GM21786 (cell line): ENCODE data around the gene CFAP52.
"Not testable (repeated sequence)": the region's sequence is repeated elsewhere in the genome, so short reads cannot be mapped to it uniquely, and the experiment has no call there.

Source experiments
- ATAC-seq: cut with Tn5 transposase; IDR thresholded peaks from one replicate; pipeline ENCODE4 v1.9.1; 2021; ENCODE audit not compliant: unreplicated experiment

Gene CFAP52

DNA sequence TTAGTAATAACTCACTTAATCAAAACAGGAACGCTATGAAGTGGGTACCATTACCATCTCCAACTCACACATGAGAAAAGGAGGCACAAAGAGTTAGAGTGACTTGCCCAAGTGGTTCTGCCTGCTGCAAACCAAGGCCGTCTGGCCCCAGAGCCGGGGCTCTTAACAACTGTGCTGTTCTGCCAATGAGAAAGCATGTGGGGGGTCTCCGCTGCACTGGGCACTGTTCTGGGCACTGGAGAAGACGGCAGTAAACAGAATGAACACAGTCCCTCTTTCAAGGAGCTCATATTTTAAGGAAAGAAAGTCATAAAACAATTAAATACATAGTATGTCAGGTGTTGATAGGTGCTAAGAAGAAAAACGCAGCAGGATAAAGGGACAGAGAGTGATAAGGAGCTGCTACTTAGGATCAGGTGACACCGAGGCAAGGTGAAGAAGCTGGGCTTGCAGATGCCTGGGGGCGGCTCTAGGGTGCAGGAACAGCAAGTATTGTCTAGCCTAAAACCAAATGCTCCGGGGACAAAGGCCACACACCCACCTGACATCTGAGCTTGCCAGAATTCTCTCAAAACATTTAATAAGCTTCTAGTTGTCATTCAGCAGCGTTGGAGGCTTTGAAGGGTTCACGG is 7.4 kb upstream of the CFAP52 start:
- ATAC-seq = no peak

- no peak for ATAC-seq
Observed at GRCh38 chr17:9571201-9571600, 5.2 kb upstream of the CFAP52 start.

DNA sequence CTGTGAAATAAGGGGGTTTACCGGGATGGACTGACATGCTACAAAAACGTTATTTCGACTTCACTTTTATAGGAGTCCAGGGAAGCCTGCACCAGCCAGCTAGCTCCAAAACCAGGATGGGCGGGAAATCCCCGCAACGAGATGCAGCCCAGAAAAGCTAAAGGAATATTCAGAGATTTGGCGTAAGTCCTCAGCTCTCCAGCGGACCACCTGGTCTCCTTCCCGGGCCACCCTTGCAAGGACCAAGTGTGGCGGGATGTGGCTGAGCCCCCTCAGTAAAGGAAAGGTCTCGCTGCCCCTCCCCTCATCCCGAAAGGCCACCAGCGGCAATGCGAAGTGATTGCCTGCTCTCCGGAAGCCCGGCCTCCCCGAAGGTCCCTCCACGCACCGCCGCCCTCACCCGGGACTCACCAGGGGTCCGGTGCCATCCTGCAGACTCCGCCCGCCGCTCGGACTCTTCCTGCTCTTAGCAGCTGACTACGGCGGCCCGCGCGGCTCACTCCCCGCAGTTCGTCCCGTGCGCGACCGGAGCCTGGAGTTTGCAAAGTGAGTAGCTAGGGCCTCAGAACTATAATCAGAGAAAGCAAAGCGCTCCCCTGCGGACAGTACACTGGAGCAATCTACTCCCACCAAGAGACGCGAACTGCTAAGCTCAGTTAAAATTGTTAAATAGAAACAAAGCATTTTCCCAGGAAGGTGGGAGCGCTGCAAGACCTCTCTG is 901 bp upstream of the CFAP52 start, which contains the start of gene STX8:
Gene STX8, minus strand, starts transcription at position 440 of the 721 bp plus-strand sequence. Its CDS starts 12 bp downstream, at position 428.
- ATAC-seq = peak; percentile 77

DNA sequence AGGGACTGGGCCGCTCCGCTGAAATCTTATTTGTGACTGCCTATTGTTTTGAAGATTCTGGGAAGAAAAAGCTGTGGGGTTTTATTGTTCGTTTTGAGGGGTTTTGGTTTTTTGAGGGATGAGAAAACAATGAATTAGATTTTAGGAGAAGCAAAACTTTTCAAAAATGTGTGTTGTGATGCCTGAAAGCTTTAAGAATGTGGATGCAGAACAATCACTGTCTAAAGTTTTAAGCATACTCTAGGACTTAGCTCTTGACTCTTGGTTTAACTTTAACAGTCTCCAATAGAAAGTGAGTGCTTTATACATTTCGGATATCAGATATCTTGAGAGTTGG is 899 bp downstream of the CFAP52 start:
- ATAC-seq = no peak

- ATAC-seq = no peak
Observed at GRCh38 chr17:9587969-9588656, 11.7 kb downstream of the CFAP52 start.

DNA sequence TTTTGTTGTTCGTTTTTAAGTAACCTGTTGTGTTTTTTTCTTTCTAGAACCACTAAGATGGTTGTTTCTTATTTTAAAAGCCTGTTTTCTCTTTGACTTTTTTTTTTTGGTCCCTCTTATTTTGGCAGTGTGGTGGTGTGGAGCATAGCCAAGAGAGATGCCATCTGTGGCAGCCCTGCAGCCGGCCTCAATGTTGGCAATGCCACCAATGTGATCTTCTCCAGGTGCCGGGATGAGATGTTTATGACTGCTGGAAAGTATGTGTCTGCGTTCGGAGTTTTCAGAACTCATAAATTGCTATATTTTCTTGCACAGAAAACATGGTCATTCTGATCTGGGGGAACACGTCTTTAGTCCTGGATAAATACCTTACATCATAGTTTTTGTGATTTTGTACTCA is 17.6 kb downstream of the CFAP52 start:
- ATAC-seq = no peak

GRCh38 chr17:9597638-9598037 is 21.2 kb downstream of the CFAP52 start:
- ATAC-seq = not testable (repeated sequence)

GRCh38 chr17:9598661-9599060 is 22.2 kb downstream of the CFAP52 start:
- no peak for ATAC-seq

- ATAC-seq = not testable (repeated sequence)
Observed at GRCh38 chr17:9604583-9604982, 28.1 kb downstream of the CFAP52 start.

- ATAC-seq = no peak
Observed at GRCh38 chr17:9606453-9606852, 30.0 kb downstream of the CFAP52 start.

DNA sequence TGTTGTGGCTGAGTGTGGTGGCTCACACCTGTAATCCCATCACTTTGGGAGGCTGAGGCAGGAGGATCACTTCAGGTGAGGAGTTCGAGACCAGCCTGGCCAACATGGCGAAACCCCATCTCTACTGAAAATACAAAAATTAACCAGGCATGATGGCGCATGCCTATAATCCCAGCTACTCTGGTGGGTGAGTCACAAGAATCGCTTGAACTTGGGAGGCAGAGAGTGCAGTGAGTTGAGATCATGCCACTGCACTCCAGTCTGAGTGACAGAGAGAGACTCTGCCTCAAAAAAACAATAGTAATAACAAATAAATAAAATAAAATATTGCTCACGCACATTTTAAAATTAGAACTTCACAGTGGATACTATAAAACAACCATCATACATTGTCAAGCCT is 30.6 kb downstream of the CFAP52 start:
- not testable (repeated sequence) for ATAC-seq

GRCh38 chr17:9611557-9611956 is 35.1 kb downstream of the CFAP52 start:
- no peak for ATAC-seq

DNA sequence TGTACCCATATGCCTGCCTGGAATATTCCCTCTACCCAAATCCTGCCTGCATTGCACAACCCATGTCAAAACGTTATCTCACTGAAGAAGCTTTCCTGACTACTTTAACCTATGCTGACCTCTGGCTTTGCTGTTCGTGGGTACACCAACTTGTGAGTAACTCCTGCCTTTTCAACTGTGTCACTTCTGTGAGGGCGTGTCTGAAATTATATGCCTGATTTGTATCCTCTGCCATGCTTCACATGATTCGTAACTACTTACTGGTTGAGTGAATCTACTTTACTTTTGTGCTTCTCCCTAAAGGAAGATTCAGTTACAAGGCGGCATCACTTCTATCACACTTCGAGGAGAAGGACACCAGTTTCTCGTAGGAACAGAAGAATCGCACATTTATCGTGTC is 35.6 kb downstream of the CFAP52 start:
- ATAC-seq = no peak

DNA sequence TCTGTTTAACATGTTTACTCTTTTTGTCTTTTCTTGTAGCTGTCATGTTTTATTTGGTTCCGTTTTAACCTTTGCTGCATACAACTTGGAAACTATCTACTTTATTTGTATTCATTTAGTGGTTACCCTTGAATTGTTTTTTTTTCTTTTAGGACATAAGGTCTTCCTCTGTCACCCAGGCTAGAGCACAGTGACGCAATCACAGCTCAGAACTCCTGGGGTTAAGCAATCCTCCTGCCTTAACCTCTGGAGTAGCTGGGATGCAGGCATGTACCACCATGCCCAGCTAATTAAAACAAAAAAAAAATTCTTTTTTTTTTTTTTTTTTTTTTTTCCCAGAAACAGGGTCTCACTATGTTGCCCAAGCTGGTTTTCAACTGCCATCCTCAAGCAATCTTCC is 39.0 kb downstream of the CFAP52 start:
- no peak for ATAC-seq

DNA sequence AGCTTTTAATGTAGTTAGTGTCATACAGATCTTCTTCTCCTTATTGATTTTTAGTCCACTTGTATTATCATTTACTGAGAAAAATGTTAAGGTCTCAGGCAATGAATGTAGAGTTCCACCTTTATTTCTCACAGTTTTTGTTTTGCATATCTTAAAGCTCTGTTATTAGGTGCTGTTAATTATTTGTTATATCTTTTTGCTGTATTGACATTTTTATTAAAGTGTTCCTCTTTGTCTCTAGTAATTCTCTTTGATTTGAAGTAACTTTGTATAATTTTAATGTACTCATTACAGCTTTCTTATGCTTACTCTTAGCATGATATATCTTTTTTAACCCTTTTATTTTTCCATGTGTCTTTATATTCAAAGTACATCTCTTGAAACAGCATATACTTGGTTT is 46.5 kb downstream of the CFAP52 start:
- ATAC-seq = no peak

DNA sequence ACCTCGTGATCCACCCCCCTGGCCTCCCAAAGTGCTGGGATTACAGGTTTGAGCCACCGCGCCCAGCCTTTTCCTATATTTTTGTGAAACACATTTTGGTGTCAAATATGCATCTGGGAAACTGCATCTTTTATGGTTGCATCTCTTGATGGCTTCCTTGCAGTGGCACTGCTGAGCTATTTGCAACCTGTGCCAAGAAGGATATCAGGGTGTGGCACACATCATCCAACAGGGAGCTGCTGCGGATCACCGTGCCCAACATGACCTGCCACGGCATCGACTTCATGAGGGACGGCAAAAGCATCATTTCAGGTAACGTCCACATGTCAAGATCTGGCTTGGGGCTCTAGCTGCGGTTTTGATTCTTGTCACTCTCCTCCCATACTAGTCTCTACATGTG is 52.1 kb downstream of the CFAP52 start:
- ATAC-seq = no peak

GRCh38 chr17:9632741-9633140 is 56.3 kb downstream of the CFAP52 start:
- no peak for ATAC-seq

DNA sequence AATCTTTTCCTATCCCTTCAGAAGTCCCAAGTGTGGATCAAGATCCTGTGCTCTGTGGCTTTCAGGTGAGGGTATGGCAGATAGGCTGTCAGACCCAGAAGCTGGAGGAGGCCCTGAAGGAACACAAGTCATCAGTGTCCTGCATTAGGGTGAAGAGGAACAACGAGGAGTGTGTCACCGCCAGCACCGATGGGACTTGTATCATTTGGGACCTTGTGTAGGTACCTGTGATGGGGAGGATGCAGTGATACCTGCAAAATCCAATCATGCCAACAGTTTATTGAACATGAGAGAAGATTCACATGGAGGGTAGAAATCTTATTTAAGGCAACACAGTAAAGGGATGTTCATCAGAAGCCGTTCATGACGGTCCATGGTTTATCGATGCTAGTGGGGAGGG is 58.9 kb downstream of the CFAP52 start:
- ATAC-seq = no peak

DNA sequence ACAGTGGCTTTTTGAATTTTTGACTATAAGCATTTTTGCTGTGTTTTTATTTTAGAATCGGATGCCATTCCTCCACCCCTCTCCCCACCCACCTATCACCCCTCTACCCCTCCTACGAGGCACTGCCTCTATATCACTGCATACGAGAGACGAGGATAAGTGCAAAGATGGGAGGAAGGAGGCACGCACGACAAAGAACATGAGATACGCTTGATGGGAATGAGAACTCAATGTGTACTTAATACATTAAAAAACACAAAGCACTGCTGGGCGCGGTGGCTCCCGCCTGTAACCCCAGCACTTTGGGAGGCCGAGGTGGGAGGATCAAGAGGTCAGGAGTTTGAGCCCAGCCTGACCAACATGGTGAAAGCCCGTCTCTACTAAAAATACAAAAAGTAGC is 60.1 kb downstream of the CFAP52 start:
- ATAC-seq = no peak

DNA sequence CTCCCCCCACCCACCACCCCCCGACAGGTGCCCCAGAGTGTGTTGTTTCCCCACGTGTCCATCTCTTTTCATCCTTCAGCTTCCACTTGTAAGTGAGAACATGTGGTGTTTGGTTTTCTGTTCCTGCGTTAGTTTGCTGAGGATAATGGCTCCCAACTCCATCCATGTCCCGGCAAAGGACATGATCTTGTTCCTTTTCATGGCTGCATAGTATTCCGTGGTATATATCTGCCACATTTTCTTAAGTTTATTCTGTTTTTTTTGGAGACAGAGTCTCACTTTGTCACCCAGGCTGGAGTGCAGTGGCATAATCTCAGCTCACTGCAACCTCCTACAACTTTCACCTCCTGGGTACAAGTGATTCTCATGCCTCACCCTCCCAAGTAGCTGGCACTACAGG is 63.9 kb downstream of the CFAP52 start:
- not testable (repeated sequence) for ATAC-seq

- ATAC-seq = no peak
Observed at GRCh38 chr17:9643611-9644010, 67.2 kb downstream of the CFAP52 start.
